Heart left ventricle (tissue), 16 donors: Measurements from ENCODE around the gene TRIM47. TPM values are rescaled to one million over a fixed set of nuclear protein-coding genes. Genes with fewer than 3 reads are reported as not detected.
"Not testable (repeated sequence)": the region's sequence is repeated elsewhere in the genome, so short reads cannot be mapped to it uniquely, and the experiment has no call there.

ENCODE experiments used
- ATAC-seq, 4 donors: fragments of 200-7000 bp; cut with Tn5 transposase; one replicate each; pipeline ENCODE4 v1.9.1; 2020 to 2022; ENCODE audit warnings: moderate library complexity in 4 of 4, mild to moderate bottlenecking in 3 of 4, moderate number of reproducible peaks in 1 of 4
- DNase-seq, 5 donors: peaks; one replicate each; pipeline ENCODE4 v3.0.0-alpha.2; 2020
- H3K27ac ChIP-seq, 12 donors: fragments of 200-600 bp; sonication (generic) in 4 of 12; one replicate each; pipeline versions ENCODE4 v1.5.0 to v1.8.0; 2016 to 2022; ENCODE audit warnings: mild to moderate bottlenecking in 2 of 12
- H3K27me3 ChIP-seq, 9 donors: fragments of 200-600 bp; sonication (generic) in 2 of 9; one replicate each; pipeline versions ENCODE4 v1.5.1 to v1.8.0; 2016 to 2022; ENCODE audit warnings: mild to moderate bottlenecking in 3 of 9
- H3K36me3 ChIP-seq, 9 donors: fragments of 200-600 bp; sonication (generic) in 2 of 9; one replicate each; pipeline versions ENCODE4 v1.5.0 to v1.8.0; 2018 to 2022; ENCODE audit warnings: mild to moderate bottlenecking in 2 of 9
- H3K4me1 ChIP-seq, 12 donors: fragments of 200-600 bp; sonication (generic) in 4 of 12; one replicate each; pipeline versions ENCODE4 v1.5.0 to v1.8.0; 2016 to 2022; ENCODE audit warnings: mild to moderate bottlenecking in 3 of 12
- H3K4me3 ChIP-seq, 12 donors: fragments of 200-600 bp; sonication (generic) in 4 of 12; one replicate each; pipeline versions ENCODE4 v1.5.0 to v1.8.0; 2017 to 2022; ENCODE audit warnings: mild to moderate bottlenecking in 9 of 12, moderate library complexity in 4 of 12
- H3K9me3 ChIP-seq, 12 donors: fragments of 200-600 bp; sonication (generic) in 4 of 12; one replicate each; pipeline versions ENCODE4 v1.5.0 to v1.8.0; 2016 to 2022; ENCODE audit warnings: mild to moderate bottlenecking in 1 of 12
- POLR2A ChIP-seq, 2 donors: fragments of 450-650 bp; IDR thresholded peaks; one replicate each; pipeline ENCODE4 v1.6.1; 2017; ENCODE audit warnings: antibody characterized with exemption in 2 of 2, mild to moderate bottlenecking in 2 of 2, moderate library complexity in 2 of 2
- WGBS, 4 donors: extraction: QIAGEN DNeasy Blood & Tissue Kit in 2 of 4; methylation state at CpG; one replicate each; pipeline versions ENCODE4 v1.1.5 to v1.1.7; 2013 to 2018; 5-methylcytosine and 5-hydroxymethylcytosine counted together
- intact Hi-C, 10 donors: fragments of 100-400 bp; cut with DNase I; formaldehyde crosslinking; loops; one replicate each; pipeline versions ENCODE4 v1.11.1 to v1.14.2; 2022
- polyA plus RNA-seq, 2 donors: library from polyadenylated mRNA; stranded (reverse); fragments of 200-250 nt; gene quantifications; one replicate each; pipeline ENCODE4 v1.2.3, GENCODE V29; 2013
- total RNA-seq, 9 donors: library from RNA; depleted of rRNA in 2 of 9; stranded (reverse); fragments of >200 nt in 2 of 9; fragmentation: NEBNext Ultra II Directional in 3 of 9; extraction: Animal tissue kit (Norgen Biotek cat#: 25700) in 3 of 9; gene quantifications; one replicate each; pipeline versions ENCODE4 v1.1.0 to v1.2.4, GENCODE V29; 2016 to 2023
- TF ChIP-seq, protein P1 (sequence below), 12 donors: fragments of 200-600 bp; sonication (generic) in 4 of 12; IDR thresholded peaks; one replicate each; pipeline versions ENCODE4 v1.5.0 to v1.8.0; 2018 to 2022; ENCODE audit warnings: antibody characterized with exemption in 12 of 12, mild to moderate bottlenecking in 5 of 12
- donor health status: ischemic (EF 13 %, LVEDD 7.1; RV severe dilation, severe dysfunction).
- donor health status: healthy with polysubstance abuse.
- donor health status: DM: no; HTN: yes; CAD: no.
- donor health status: DM: no; HTN: no; CAD: no.
- donor health status: ischemic (EF 25% LVEDD 6.9; RV normal size, moderate dysfunction).
- donor health status: ischemic (EF 25% LVEDD 5.7; RV mildly dilated, moderate dysfunction).
- donor health status: healthy.
- donor health status: DM: yes; HTN: yes; CAD: no.
- donor health status: ischemic (EF 35%, LVEDD 5.7; RV mildly dilated, moderate dysfunction).
- donor health status: nonischemic (EF 11% LVEDD 7.7; RV severe dilation, severe dysfunction).
- donor health status: DM: yes; HTN: yes; CAD: no.
- donor health status: PGD.
- donor health status: ischemic (EF 29% LVEDD 5.4; RV normal size, mild dysfunction).
- donor health status: nonischemic (EF 23%, LVEDD 6.1; RV moderate dilation, normal function).

Gene TRIM47
- total and polyA plus RNA-seq, 11 donors, result 20.1 to 53.4 (median 23.3) TPM

DNA sequence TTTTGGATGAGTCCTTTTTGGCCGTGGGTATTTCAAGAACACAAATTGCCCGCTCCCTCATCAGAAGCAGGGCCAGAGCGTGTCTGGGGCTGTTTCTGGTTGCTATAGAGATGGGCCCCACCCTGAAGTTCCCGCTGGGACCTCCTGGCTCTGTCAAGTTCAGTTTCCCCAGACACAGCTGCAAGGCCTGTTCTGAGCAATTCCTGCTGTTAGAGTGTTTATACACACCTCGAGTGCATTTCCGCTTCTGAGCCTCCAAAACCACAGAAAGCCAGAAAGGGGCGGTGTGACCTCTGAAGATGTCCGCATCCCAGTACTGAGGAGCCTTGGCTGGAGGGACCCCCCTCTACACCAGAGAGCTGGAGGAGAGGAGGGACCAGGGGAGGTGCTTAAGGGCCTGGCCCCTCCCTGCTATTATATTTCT is 13.9 kb downstream of the TRIM47 start:
- peaks cover 0 to 34% (median 25%) of the 10 kb centered on the region in 12 donors for H3K4me1 ChIP-seq
- H3K9me3 ChIP-seq, result no peaks in the 10 kb centered on the region
- peak overlapping the region in 1 of 12 donors; percentile 1 for H3K4me3 ChIP-seq
- peak in 1 of 2 donors; percentile 18 for TF ChIP-seq POLR2A (IDR thresholded peaks at IDR 0.05)
- TF ChIP-seq, protein P1, sequence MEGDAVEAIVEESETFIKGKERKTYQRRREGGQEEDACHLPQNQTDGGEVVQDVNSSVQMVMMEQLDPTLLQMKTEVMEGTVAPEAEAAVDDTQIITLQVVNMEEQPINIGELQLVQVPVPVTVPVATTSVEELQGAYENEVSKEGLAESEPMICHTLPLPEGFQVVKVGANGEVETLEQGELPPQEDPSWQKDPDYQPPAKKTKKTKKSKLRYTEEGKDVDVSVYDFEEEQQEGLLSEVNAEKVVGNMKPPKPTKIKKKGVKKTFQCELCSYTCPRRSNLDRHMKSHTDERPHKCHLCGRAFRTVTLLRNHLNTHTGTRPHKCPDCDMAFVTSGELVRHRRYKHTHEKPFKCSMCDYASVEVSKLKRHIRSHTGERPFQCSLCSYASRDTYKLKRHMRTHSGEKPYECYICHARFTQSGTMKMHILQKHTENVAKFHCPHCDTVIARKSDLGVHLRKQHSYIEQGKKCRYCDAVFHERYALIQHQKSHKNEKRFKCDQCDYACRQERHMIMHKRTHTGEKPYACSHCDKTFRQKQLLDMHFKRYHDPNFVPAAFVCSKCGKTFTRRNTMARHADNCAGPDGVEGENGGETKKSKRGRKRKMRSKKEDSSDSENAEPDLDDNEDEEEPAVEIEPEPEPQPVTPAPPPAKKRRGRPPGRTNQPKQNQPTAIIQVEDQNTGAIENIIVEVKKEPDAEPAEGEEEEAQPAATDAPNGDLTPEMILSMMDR (IDR thresholded peaks at IDR 0.05), result peak in 3 of 12 donors; percentile 6 to 23 (median 11)
- H3K36me3 ChIP-seq, result no peaks in the 10 kb centered on the region
- ATAC-seq, result peak; percentile 74 to 97 (median 90)
- peak overlapping the region; percentile 19 to 76 (median 58) for H3K27ac ChIP-seq
- DNase-seq, result peak; percentile 70 to 88 (median 82)
- no peaks in the 10 kb centered on the region for H3K27me3 ChIP-seq
- intact Hi-C loops, result no loop called here
- WGBS, 4 donors, result 24 to 46% (median 34%) methylated on average over 8 of the region's 8 CpGs

DNA sequence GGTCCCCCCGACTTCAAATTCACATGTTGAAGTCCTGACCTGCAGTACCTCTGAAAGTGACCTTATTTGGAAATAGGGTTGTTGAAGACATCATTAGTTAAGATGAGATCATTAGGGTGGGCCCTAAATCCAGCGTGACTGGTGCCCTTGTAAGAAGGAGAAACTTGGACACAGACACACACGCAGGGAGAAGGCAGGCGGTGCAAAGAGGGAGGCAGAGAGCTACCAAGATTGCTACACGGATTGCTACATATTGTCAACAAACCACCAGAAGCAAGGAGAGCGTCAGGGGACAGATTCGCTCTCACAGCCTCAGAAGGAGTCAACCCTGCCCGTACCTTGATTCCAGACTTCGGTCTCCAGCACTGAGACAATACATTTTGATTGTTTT is 16.5 kb downstream of the TRIM47 start:
- WGBS, 4 donors, result 80 to 86% (median 83%) methylated on average over 9 of the region's 9 CpGs
- no peaks in the 10 kb centered on the region for H3K27me3 ChIP-seq
- no peak for DNase-seq
- ATAC-seq, result peak in 2 of 4 donors; percentile 17 to 40
- intact Hi-C loops, result no loop called here
- peak overlapping the region in 1 of 12 donors; percentile 32 for H3K27ac ChIP-seq
- H3K36me3 ChIP-seq, result no peaks in the 10 kb centered on the region
- H3K9me3 ChIP-seq, result no peaks in the 10 kb centered on the region
- TF ChIP-seq POLR2A (IDR thresholded peaks at IDR 0.05), result peak in 1 of 2 donors; percentile 16
- TF ChIP-seq, protein P1 (IDR thresholded peaks at IDR 0.05), result no peak
- peaks cover 0 to 46% (median 22%) of the 10 kb centered on the region in 12 donors for H3K4me1 ChIP-seq
- H3K4me3 ChIP-seq, result no peak overlapping the region

DNA sequence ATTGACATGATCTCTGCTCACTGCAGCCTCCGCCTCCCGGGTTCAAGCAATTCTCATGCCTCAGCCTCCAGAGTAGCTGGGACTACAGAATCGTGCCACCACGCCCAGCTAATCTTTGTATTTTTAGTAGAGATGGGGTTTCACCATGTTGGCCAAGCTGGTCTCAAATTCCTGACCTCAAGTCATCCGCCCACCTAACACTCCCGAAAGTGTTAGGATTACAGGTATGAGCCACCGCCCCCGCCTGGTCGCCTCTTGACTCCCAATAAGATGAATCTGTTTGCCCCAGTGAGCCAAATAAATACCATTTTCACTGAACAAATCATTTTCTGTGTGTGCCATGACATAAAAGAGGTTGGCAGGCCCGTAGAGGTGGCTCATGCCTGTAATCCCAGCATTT is 19.0 kb downstream of the TRIM47 start:
- not testable (repeated sequence) for H3K27me3 ChIP-seq, DNase-seq, H3K9me3 ChIP-seq, H3K36me3 ChIP-seq, ATAC-seq
- Histone ChIP-seq H3K4me3 (peak overlapping the region in 1 of 12 donors; percentile 4), H3K4me1 (peaks cover 0 to 50% (median 19%) of the 10 kb centered on the region in 12 donors), H3K27ac (peak overlapping the region in 11 of 12 donors; percentile 35 to 91 (median 68))
- 90 to 92% (median 91%) methylated on average over 10 of the region's 10 CpGs for WGBS, 4 donors
- intact Hi-C loops, result loop anchor here in 4 of 10 donors (5.0 kb wide), 2 partner anchors 33 to 38 kb away; partner anchors contain the start of gene TRIM65 (in 3 of the 4)

DNA sequence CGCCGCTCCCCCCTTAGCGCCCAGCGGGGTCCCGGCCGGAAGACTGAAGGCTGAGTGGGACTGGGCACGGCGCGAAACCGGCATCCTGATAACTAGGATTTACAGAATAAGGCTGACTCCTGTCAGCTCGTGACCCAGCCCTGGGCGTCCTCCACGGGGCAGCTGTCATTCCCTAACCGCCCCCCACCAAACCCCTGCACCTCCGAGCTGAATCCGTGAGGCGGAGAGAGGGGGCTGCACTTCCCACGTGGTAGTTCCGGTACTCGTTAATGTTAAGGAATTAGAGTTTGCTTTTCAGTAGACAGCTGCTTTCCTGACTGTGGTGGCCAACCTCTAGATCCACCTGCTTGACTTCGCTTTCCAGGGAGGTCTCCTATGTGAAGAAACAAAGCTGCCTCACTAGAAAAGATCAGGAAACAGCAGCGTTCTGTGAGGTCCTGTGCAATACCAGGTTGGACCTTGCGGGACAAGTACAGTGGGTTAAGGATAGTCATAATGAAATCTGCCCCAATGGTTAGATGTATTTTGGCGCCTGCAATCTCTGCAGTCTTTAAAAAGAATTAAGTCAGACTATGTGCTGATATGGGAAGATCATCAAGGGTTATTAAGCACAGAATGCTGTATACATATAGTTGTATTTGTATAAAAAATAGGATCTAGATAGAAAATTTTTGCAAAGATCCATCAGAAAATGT is 22.2 kb downstream of the TRIM47 start:
- peaks cover 0 to 70% (median 39%) of the 10 kb centered on the region in 12 donors for H3K4me1 ChIP-seq
- ATAC-seq, result no peak
- intact Hi-C loops, result loop anchor here in 4 of 10 donors (5.0 kb wide), 2 partner anchors 36 to 41 kb away; partner anchors contain the start of gene TRIM65 (in 3 of the 4)
- TF ChIP-seq POLR2A (IDR thresholded peaks at IDR 0.05), result no peak
- TF ChIP-seq, protein P1 (IDR thresholded peaks at IDR 0.05), result peak in 1 of 12 donors; percentile 33
- H3K4me3 ChIP-seq, result peak overlapping the region; percentile 56 to 97 (median 82)
- H3K27ac ChIP-seq, result peak overlapping the region; percentile 94 to 100 (median 98)
- DNase-seq, result peak in 1 of 5 donors; percentile 67
- no peaks in the 10 kb centered on the region for H3K9me3 ChIP-seq
- 1 to 12% (median 3%) methylated on average over 4 to 24 of the region's 24 CpGs for WGBS, 4 donors
- H3K36me3 ChIP-seq, result peaks cover 0 to 21% (median 14%) of the 10 kb centered on the region in 9 donors
- H3K27me3 ChIP-seq, result no peaks in the 10 kb centered on the region
